Osteoblast (primary cell): ENCODE data around the gene TCEA2. TPM values are rescaled to one million over a fixed set of nuclear protein-coding genes. Genes with fewer than 3 reads are reported as not detected.

ENCODE experiments used
- DNase-seq: peaks from one replicate; pipeline ENCODE4 v3.0.0; 2011; ENCODE audit warnings: low spot score, mixed read lengths; ENCODE audit not compliant: insufficient read length; ENCODE audit errors: missing footprints
- H2AFZ ChIP-seq: 2 replicates; pipeline ENCODE4 v1.6.0; 2011; ENCODE audit warnings: mild to moderate bottlenecking, low read length
- H3K27ac ChIP-seq: 2 replicates; pipeline ENCODE4 v1.5.1; 2011; ENCODE audit warnings: mild to moderate bottlenecking, low read depth, low read length, moderate library complexity
- H3K27me3 ChIP-seq: 2 replicates; pipeline ENCODE4 v1.6.0; 2012; ENCODE audit warnings: mild to moderate bottlenecking, control low read depth, inconsistent platforms, low read length, moderate library complexity; ENCODE audit not compliant: insufficient read depth
- H3K36me3 ChIP-seq: 2 replicates; pipeline ENCODE4 v1.5.1; 2011; ENCODE audit warnings: mild to moderate bottlenecking, low read length, control low read depth, moderate library complexity; ENCODE audit not compliant: insufficient read depth
- H3K4me1 ChIP-seq: 2 replicates; pipeline ENCODE4 v1.5.1; 2011; ENCODE audit warnings: mild to moderate bottlenecking, low read length, control low read depth, moderate library complexity; ENCODE audit not compliant: insufficient read depth
- H3K4me2 ChIP-seq: 2 replicates; pipeline ENCODE4 v1.6.0; 2011; ENCODE audit warnings: mild to moderate bottlenecking, low read length; ENCODE audit not compliant: insufficient read depth
- H3K4me3 ChIP-seq: fragments of 200-600 bp; sonication (generic); 3 replicates; pipeline ENCODE4 v1.5.1; 2012; ENCODE audit warnings: mild to moderate bottlenecking, low read length, inconsistent platforms; ENCODE audit not compliant: insufficient read depth
- H3K79me2 ChIP-seq: 2 replicates; pipeline ENCODE4 v1.6.0; 2012; ENCODE audit warnings: mild to moderate bottlenecking, low read length, control low read depth, inconsistent platforms; ENCODE audit not compliant: insufficient read depth
- H3K9me3 ChIP-seq: 2 replicates; pipeline ENCODE4 v1.5.1; 2011; ENCODE audit warnings: low read depth, low read length, control low read depth
- H4K20me1 ChIP-seq: 2 replicates; pipeline ENCODE4 v1.6.0; 2012; ENCODE audit warnings: mild to moderate bottlenecking, low read length, control low read depth; ENCODE audit not compliant: insufficient read depth
- total RNA-seq: library from RNA; depleted of rRNA; stranded (reverse); fragments of >200 nt; gene quantifications from 2 replicates; pipeline ENCODE4 v1.2.3, GENCODE V29; 2012
- TF ChIP-seq, protein P1 (sequence below): IDR thresholded peaks from 2 replicates; pipeline ENCODE4 v1.5.1; 2011; ENCODE audit warnings: mild to moderate bottlenecking, low read depth, low read length, moderate library complexity; ENCODE audit errors: extremely low read depth

Gene TCEA2
- total RNA-seq, 1 donor: 31.5 TPM

- Histone ChIP-seq H3K4me1 (no peaks in the 10 kb centered on the region), H3K79me2 (no peaks in the 10 kb centered on the region), H3K27me3 (peaks cover 10% of the 10 kb centered on the region), H3K27ac (no peak overlapping the region), H3K36me3 (no peaks in the 10 kb centered on the region), H3K4me3 (no peak overlapping the region), H3K4me2 (no peak overlapping the region), H4K20me1 (no peaks in the 10 kb centered on the region), H3K9me3 (no peaks in the 10 kb centered on the region), H2AFZ (no peak overlapping the region)
- peak; percentile 74 for DNase-seq
- TF ChIP-seq, protein P1, sequence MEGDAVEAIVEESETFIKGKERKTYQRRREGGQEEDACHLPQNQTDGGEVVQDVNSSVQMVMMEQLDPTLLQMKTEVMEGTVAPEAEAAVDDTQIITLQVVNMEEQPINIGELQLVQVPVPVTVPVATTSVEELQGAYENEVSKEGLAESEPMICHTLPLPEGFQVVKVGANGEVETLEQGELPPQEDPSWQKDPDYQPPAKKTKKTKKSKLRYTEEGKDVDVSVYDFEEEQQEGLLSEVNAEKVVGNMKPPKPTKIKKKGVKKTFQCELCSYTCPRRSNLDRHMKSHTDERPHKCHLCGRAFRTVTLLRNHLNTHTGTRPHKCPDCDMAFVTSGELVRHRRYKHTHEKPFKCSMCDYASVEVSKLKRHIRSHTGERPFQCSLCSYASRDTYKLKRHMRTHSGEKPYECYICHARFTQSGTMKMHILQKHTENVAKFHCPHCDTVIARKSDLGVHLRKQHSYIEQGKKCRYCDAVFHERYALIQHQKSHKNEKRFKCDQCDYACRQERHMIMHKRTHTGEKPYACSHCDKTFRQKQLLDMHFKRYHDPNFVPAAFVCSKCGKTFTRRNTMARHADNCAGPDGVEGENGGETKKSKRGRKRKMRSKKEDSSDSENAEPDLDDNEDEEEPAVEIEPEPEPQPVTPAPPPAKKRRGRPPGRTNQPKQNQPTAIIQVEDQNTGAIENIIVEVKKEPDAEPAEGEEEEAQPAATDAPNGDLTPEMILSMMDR: no peak
Measured at GRCh38 chr20:64109831-64110391, 46.9 kb downstream of the TCEA2 start.

DNA sequence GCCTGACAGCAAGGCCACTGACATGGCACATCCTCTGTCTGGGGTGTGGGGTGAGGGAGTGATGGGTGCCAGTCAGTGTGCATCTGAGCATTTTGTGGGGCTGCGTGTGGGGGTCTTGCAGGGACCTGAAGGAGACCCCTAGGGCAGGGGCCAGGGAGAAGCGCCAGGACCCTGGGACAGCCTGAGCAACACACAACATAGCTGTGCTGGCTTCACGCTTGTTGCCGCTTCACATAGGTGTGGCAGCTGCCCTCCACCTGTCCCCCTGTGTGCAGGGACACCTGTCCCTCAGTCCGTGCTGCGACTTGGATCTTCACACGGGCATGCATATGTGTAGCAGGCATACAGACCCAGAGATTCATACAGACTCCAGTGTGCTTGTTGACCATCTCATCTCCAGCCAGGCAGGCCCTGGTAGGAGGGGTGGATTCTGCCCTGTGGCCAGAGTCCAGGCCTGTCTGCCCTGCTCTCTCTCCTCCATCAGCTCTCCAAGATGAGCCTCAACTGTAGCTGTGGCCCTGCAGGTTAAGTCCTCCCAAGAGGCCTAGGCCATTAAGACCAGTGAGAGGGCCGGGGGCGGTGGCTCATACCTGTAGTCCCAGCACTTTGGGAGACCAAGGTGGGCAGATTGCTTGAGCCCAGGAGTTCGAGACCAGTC lies 47.5 kb downstream of the TCEA2 start:
- Histone ChIP-seq H3K9me3 (no peaks in the 10 kb centered on the region), H3K4me3 (no peak overlapping the region), H3K36me3 (no peaks in the 10 kb centered on the region), H3K79me2 (no peaks in the 10 kb centered on the region), H3K4me2 (no peak overlapping the region), H4K20me1 (no peaks in the 10 kb centered on the region), H3K27me3 (peaks cover 10% of the 10 kb centered on the region), H3K27ac (no peak overlapping the region), H3K4me1 (no peaks in the 10 kb centered on the region), H2AFZ (no peak overlapping the region)
- TF ChIP-seq, protein P1: no peak
- DNase-seq: peak; percentile 83

GRCh38 chr20:64111841-64112641 lies 49.0 kb downstream of the TCEA2 start:
- H3K27ac ChIP-seq: no peak overlapping the region
- H3K27me3 ChIP-seq: peaks cover 10% of the 10 kb centered on the region
- H3K4me2 ChIP-seq: no peak overlapping the region
- H2AFZ ChIP-seq: no peak overlapping the region
- H3K4me3 ChIP-seq: no peak overlapping the region
- H3K4me1 ChIP-seq: no peaks in the 10 kb centered on the region
- H3K9me3 ChIP-seq: no peaks in the 10 kb centered on the region
- TF ChIP-seq, protein P1: no peak
- no peaks in the 10 kb centered on the region for H3K36me3 ChIP-seq
- no peaks in the 10 kb centered on the region for H3K79me2 ChIP-seq
- DNase-seq: peak; percentile 82
- H4K20me1 ChIP-seq: no peaks in the 10 kb centered on the region
